ENCODE data around the gene TMEM234. TPM values are rescaled to one million over a fixed set of nuclear protein-coding genes. Genes with fewer than 3 reads are reported as not detected.
A peak's percentile ranks its signal among the peaks of the same experiment; 100 is the strongest.

TMEM234 gene
- total RNA-seq, 2 experiments from 2014 or later = 15.3 to 16.4 TPM

DNA sequence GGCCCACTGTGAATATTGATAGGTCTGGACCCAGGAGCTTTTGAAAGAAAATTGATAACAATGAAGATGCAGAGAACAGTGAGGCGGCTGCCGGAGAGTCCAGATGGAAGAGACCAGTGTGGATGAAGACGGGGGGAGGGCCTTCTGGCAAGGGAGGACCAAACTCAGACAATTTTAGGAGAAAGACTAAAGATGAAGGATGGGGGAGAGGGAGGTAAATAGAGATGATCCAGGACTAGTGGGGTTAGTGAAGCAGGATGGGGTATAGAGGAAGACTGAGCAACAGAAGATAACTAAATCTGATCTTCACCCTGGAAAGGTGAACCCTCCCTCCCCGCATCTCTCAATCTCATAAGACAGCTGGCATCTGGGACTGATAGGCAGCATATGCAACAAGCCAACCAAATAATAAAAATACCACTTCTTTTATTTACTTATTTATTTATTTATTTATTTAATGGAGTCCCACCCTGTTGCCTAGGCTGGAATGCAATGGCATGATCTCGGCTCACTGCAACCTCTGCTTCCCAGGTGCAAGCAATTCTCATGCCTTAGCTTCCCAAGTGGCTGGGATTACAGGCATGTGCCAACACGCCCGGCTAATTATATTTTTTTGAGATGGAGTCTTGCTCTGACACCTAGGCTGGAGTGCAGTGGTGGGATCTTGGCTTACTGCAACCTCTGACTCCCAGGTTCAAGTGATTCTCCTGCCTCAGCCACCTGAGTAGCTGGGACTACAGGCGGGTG, 10.6 kb upstream of the TMEM234 start:
- ChIA-PET POLR2A (interaction anchor here (0.6 to 2.4 kb wide), 3 partner anchors 7 to 89 kb away, joined by 3 to 6 read pairs (median 4); no protein-coding TSS in a partner anchor), CTCF (interaction anchor here (0.8 kb wide), 1 partner anchor 18 kb away, joined by 3 read pairs; no protein-coding TSS in a partner anchor)
- no peak for DNase-seq
- no peak overlapping the region for H3K4me3 Mint-ChIP-seq
- no peaks in the 10 kb centered on the region for H3K27me3 Mint-ChIP-seq
- no peaks in the 10 kb centered on the region for H3K9me3 Mint-ChIP-seq
- H3K4me1 Mint-ChIP-seq = peaks cover 1% of the 10 kb centered on the region
- H3K36me3 Mint-ChIP-seq (ENCODE audit: low read depth) = peaks cover 27% of the 10 kb centered on the region
- H3K27ac Mint-ChIP-seq = no peak overlapping the region

DNA sequence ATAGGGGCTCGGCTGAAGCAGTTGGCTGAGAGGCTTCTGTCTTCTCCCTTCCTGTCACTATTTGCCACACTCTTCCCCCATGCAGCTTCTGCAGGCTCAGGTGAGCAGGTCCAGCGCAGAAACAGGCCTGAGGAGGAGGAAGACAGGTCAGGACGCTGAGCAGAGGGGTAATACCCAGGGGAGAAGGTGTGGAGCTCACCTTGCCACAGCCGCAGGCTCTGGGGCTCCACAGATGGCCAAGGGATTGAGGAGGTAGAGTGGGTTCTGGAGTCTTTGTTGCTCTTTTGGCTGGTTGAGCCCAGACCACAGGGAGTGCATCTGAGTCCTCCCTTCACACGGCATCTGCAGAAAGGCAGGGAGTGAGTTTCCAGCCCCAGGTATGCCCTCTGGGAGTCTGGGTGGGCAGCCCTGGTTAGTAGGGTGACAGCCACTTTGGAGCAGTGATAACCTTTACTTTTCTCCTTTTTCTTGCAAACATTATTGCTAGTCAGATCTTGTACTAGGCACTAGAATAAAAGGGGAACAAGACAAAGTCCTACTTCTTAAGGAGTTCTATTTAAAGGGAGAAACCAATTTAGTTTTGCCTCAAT, 9.8 kb upstream of the TMEM234 start:
- Mint-ChIP-seq H3K36me3 (ENCODE audit: low read depth) (peaks cover 32% of the 10 kb centered on the region), H3K9me3 (no peaks in the 10 kb centered on the region), H3K27me3 (no peaks in the 10 kb centered on the region), H3K4me1 (peaks cover 7% of the 10 kb centered on the region), H3K4me3 (no peak overlapping the region), H3K27ac (no peak overlapping the region)
- no peak for DNase-seq
- ChIA-PET POLR2A (interaction anchor here (1.1 to 1.6 kb wide), 3 partner anchors 8 to 18 kb away, joined by 3 to 4 read pairs (median 4); no protein-coding TSS in a partner anchor), CTCF (interaction anchor here (1.8 kb wide), 1 partner anchor 16 kb away, joined by 6 read pairs; the partner anchor contains the start of gene FAM167B)

DNA sequence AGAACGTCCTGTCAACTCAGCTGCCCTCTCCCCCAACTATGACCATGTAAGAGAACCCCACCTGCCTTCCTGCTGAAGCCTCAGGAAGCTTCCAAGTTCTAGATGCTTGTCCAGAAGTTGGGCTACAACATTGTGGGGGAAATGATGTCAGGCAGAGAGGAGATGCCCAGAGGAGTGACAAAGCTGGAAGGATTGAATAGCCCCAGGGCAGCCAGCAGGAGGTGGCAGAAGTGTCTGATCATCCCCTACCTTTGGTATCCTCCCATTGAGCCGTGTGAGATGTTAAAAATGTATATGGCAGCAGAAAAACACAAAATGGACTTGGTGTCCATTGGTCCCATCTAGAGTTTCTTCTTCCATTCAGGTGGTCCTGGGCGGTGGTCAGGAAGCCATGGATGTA, 6.6 kb upstream of the TMEM234 start:
- Mint-ChIP-seq H3K4me1 (peaks cover 21% of the 10 kb centered on the region), H3K27ac (no peak overlapping the region), H3K36me3 (ENCODE audit: low read depth) (peaks cover 50% of the 10 kb centered on the region), H3K27me3 (no peaks in the 10 kb centered on the region), H3K4me3 (no peak overlapping the region), H3K9me3 (no peaks in the 10 kb centered on the region)
- no peak for DNase-seq
- ChIA-PET POLR2A (interaction anchor here (0.6 to 3.1 kb wide), 5 partner anchors 11 to 48 kb away, joined by 3 to 18 read pairs (median 4); partner anchors contain the start of gene LCK), CTCF (interaction anchor here (1.3 to 2.2 kb wide), 4 partner anchors 9 to 144 kb away, joined by 3 to 13 read pairs (median 6); no protein-coding TSS in a partner anchor)

DNA sequence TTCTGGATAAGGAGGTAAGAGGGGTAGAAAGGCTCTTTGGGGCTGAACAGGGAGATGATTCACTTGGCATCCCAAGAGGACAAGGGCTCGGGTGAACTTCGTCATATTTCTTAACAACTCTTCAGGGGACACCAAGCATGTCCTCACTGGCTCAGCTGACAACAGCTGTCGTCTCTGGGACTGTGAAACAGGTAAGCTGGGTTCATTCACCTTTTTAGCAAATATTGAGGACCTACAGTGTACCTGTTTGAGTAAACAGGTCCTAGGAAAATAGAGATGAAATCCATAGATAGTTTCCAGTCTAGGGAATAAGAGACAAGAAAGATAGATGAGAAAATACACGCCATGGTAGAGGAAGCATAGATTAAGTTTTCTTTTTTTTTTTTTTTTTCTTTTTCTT, 2.1 kb upstream of the TMEM234 start:
- H3K36me3 Mint-ChIP-seq (ENCODE audit: low read depth) = peaks cover 46% of the 10 kb centered on the region
- H3K4me1 Mint-ChIP-seq = peaks cover 52% of the 10 kb centered on the region
- H3K4me3 Mint-ChIP-seq = peak overlapping the region; percentile 20
- CTCF ChIA-PET = interaction anchor here (0.7 to 3.8 kb wide), 2 partner anchors 25 to 100 kb away, joined by 3 to 25 read pairs; partner anchors contain the start of gene LCK
- no peaks in the 10 kb centered on the region for H3K9me3 Mint-ChIP-seq
- POLR2A ChIA-PET = interaction anchor here (1.0 to 3.5 kb wide), 6 partner anchors 17 to 27 kb away, joined by 4 to 14 read pairs (median 8); partner anchors contain the start of genes FAM167B, IQCC and LCK
- no peak for DNase-seq
- peak overlapping the region; percentile 94 for H3K27ac Mint-ChIP-seq
- H3K27me3 Mint-ChIP-seq = no peaks in the 10 kb centered on the region

DNA sequence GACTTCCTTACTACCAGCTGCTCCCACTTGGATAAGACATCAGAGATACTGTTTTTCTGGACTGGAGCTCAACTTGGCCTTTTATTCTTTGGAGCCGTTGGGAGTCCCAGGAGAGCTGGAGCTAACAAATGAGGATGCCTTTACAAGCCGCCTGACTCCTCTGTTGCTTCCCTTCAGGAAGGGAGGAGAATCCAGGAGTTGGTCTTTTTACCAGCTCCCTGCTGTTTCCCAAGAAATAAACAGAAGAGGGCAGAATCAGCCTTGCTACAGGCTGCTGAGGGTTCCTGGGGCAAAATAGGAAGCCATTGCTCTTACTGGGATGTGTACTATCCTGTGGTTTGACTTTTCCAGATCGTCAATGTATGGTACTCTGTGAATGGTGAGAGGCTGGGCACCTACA, 1.5 kb upstream of the TMEM234 start:
- no peak for DNase-seq
- ChIA-PET CTCF (interaction anchor here (0.9 to 3.8 kb wide), 3 partner anchors 8 to 26 kb away, joined by 3 to 25 read pairs (median 6); partner anchors contain the start of gene LCK), POLR2A (interaction anchor here (0.6 to 3.5 kb wide), 12 partner anchors 17 to 122 kb away, joined by 3 to 14 read pairs (median 6); partner anchors contain the start of genes FAM167B, IQCC and TXLNA)
- Mint-ChIP-seq H3K36me3 (ENCODE audit: low read depth) (peaks cover 44% of the 10 kb centered on the region), H3K27me3 (no peaks in the 10 kb centered on the region), H3K4me3 (peak overlapping the region; percentile 97), H3K27ac (peak overlapping the region; percentile 94), H3K4me1 (peaks cover 52% of the 10 kb centered on the region), H3K9me3 (no peaks in the 10 kb centered on the region)

DNA sequence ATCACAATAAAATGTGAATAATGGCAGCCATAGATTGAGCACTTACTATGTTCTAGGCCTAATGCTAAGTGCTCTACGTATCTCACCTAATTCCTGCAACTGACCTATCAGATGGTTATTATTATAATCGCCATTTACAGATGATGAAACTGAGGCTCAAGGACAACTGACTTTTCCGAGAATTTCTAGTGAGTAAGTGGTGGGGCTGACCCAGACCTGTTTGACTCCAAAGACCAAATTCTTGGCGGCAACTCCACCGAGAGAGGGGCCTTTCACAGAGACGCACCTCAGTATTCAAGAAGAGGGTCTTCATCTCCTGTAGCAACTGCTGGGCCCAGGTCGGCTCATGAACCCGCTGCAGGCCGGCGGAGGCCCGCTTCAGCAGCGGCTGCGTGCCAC, 573 bp downstream of the TMEM234 start:
- ChIA-PET POLR2A (interaction anchor here (1.0 to 3.5 kb wide), 6 partner anchors 10 to 33 kb away, joined by 3 to 14 read pairs (median 11); partner anchors contain the start of genes IQCC and LCK), CTCF (interaction anchor here (0.9 to 3.8 kb wide), 3 partner anchors 28 to 114 kb away, joined by 4 to 25 read pairs (median 5); partner anchors contain the start of gene LCK)
- Mint-ChIP-seq H3K36me3 (ENCODE audit: low read depth) (peaks cover 30% of the 10 kb centered on the region), H3K27ac (peak overlapping the region; percentile 94), H3K4me1 (peaks cover 50% of the 10 kb centered on the region), H3K9me3 (no peaks in the 10 kb centered on the region), H3K27me3 (no peaks in the 10 kb centered on the region), H3K4me3 (peak overlapping the region; percentile 97)
- no peak for DNase-seq

DNA sequence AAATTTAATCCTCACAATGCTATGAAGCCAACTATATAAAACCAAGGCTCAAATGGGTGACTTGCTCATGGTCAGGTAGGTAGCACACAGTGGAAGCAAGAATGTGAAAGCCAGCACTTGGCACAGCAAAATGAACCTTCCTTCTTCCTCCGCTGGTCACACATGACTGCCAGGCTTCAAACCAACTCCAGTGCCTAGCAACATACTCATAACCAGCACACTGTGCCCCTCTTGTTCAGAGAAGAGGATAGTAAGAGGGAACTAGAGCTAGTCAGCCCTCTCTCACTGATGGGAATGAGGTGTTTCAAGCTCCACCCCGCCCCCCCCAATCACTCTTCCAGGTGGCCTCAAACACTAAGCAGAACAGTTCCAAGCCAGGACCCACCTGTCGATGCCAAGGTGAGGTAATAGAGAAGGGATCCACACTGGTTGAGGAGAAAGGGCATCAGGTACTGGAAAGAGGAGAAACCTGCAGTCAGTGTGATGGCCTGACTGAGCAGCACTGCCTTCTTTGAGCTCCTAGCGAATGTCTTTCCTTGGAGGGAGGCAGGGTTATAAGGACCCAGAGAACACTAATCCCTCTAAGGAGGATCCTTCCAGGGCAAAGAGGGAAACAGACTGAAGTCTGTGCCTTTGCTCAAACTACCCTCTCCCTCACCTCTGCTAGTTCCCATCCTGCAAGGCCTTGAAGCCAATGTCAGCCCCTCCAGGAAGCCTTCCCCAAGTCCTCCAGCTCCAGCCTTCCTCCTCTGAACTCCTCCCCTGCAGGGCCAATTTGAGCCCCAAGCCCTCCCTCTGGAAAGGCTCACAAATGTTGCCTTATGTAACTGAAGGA, 1.2 kb downstream of the TMEM234 start:
- POLR2A ChIA-PET = interaction anchor here (1.0 to 3.5 kb wide), 6 partner anchors 10 to 101 kb away, joined by 3 to 14 read pairs (median 11); partner anchors contain the start of genes IQCC and LCK
- DNase-seq = no peak
- Mint-ChIP-seq H3K4me3 (peak overlapping the region; percentile 97), H3K36me3 (ENCODE audit: low read depth) (peaks cover 28% of the 10 kb centered on the region), H3K4me1 (peaks cover 52% of the 10 kb centered on the region), H3K27me3 (no peaks in the 10 kb centered on the region), H3K27ac (peak overlapping the region; percentile 94), H3K9me3 (no peaks in the 10 kb centered on the region)
- CTCF ChIA-PET = interaction anchor here (0.9 to 3.8 kb wide), 4 partner anchors 28 to 114 kb away, joined by 3 to 25 read pairs (median 4); partner anchors contain the start of genes HDAC1 and LCK

DNA sequence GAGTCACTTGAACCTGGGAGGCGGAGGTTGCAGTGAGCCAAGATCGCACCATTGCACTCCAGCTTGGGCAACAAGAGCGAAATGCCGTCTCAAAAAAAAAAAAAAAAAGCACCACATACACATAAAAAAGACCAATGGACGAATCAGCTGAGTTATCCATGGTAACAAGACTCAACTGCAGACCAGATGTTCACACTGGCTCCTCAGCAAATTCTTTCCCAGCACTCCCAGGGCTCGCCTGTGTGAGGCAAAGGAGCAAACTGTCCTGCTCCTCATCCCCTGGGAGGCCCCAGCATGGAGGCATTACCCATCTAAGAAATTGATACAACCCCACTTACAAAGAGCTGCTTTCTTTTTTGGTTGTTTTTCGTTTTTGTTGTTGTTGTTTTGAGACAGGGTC, 3.1 kb downstream of the TMEM234 start:
- Mint-ChIP-seq H3K4me3 (no peak overlapping the region), H3K27ac (no peak overlapping the region), H3K27me3 (no peaks in the 10 kb centered on the region), H3K36me3 (ENCODE audit: low read depth) (peaks cover 27% of the 10 kb centered on the region), H3K4me1 (peaks cover 49% of the 10 kb centered on the region), H3K9me3 (no peaks in the 10 kb centered on the region)
- POLR2A ChIA-PET = interaction anchor here (0.6 kb wide), 1 partner anchor 378 kb away, joined by 3 read pairs; no protein-coding TSS in a partner anchor
- CTCF ChIA-PET = interaction anchor here (0.6 kb wide), 2 partner anchors 33 to 36 kb away, joined by 3 to 4 read pairs; no protein-coding TSS in a partner anchor
- DNase-seq = no peak

DNA sequence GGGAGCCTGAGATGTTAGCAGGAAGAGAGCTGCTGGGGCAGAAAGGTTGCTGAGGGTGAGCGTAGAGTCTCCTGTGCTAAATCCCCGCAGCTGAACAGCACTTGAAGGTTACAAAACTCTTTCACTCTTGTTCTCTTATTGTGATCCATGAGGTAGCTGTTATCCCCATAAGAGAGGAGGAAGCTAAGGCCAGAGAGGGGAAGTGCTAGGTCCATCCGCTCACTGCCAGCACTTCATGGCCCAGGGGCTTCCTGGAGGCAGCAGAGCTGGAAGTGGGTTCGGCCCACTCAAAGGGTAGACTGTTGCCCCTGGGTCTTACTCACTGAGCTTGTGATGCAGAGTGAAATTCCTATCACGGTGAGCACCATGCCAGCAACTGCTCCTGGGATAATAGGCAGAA, 5.6 kb downstream of the TMEM234 start:
- POLR2A ChIA-PET = interaction anchor here (0.6 to 3.1 kb wide), 14 partner anchors 14 to 156 kb away, joined by 3 to 38 read pairs (median 5); partner anchors contain the start of genes HDAC1, LCK and MARCKSL1
- Mint-ChIP-seq H3K27ac (peak overlapping the region; percentile 72), H3K36me3 (ENCODE audit: low read depth) (peaks cover 25% of the 10 kb centered on the region)

DNA sequence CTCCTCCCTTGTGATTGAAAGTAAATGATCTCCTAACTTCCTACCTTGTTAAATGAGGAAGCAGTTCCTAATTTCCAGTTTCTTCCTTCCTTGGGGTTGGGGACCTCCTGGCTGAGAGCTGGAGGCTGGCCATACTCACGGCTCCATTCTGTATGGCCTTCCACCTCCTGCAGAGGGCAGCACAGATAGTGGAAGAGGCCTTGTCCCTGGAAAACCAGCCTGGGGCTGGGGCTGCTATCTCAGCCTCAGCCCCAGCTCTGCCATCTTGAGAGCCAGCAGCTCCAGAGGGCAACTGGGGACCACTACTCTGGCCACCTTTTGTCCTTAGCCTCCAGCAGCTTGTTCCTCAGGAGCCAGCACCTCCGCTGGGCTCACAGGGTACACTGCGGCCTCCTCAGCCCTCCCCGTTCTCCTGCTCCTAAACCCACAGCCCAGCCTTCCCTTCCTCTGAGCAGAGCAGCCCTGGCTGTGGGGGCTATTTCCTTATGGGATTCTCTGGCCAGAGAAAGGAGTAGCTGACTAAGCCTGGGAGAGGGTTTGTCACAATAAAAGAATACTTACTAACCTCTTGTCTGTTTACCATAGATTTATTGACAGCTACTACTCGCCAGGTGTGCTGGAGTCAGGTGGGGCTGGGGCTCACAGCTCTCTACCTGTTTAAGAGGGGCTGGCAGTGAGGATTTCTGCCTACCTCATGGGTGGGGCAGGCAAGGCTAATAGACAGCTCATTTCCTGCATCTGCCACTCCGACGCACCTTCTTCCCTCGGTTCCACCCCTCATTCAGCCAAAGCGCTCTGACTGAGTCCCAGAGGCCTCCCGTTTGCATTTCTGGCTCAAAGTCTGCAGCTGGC, 6.3 kb downstream of the TMEM234 start:
- POLR2A ChIA-PET = interaction anchor here (0.8 to 3.1 kb wide), 17 partner anchors 10 to 156 kb away, joined by 3 to 38 read pairs (median 5); partner anchors contain the start of genes HDAC1, LCK and MARCKSL1
- no peak overlapping the region for H3K4me3 Mint-ChIP-seq
- H3K27me3 Mint-ChIP-seq = no peaks in the 10 kb centered on the region
- H3K27ac Mint-ChIP-seq = peak overlapping the region; percentile 72
- H3K36me3 Mint-ChIP-seq (ENCODE audit: low read depth) = peaks cover 25% of the 10 kb centered on the region
- CTCF ChIA-PET = interaction anchor here (0.7 to 3.1 kb wide), 55 partner anchors 8 to 299 kb away, joined by 3 to 57 read pairs (median 4); partner anchors contain the start of genes BSDC1, CCDC28B, FAM167B and HDAC1
- H3K9me3 Mint-ChIP-seq = no peaks in the 10 kb centered on the region
- peak; percentile 71 for DNase-seq
- H3K4me1 Mint-ChIP-seq = peaks cover 24% of the 10 kb centered on the region

More for the DNA sequence above, 5.6 kb downstream of the TMEM234 start:
- DNase-seq = no peak
- Mint-ChIP-seq H3K4me3 (no peak overlapping the region), H3K4me1 (peaks cover 32% of the 10 kb centered on the region), H3K27me3 (no peaks in the 10 kb centered on the region), H3K9me3 (no peaks in the 10 kb centered on the region)
- CTCF ChIA-PET = interaction anchor here (0.9 to 3.1 kb wide), 34 partner anchors 10 to 208 kb away, joined by 3 to 57 read pairs (median 8); partner anchors contain the start of genes BSDC1, CCDC28B, FAM167B and HDAC1

DNA sequence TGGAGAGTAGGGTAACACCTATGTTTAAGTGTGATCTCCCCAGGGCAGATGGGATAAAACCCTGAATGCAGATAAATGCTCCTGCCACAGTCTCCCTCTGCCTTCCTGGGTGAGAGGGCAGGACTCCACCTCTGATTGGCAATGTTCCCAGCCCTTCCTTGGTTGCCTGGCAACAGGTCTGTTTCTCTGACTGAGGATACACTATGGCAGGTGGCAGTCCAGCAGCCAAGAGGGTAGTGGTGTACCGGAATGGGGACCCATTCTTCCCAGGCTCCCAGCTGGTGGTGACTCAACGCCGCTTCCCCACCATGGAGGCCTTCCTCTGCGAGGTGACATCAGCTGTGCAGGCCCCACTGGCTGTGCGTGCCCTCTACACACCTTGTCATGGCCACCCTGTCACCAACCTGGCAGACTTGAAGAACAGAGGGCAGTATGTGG, 13.2 kb downstream of the TMEM234 start, which contains the start of gene DCDC2B:
Gene DCDC2B, plus strand, starts transcription at position 199 of the 438 bp plus-strand sequence. Its CDS starts 5 bp downstream, at position 204.
- Mint-ChIP-seq H3K36me3 (ENCODE audit: low read depth) (peaks cover 13% of the 10 kb centered on the region), H3K27me3 (no peaks in the 10 kb centered on the region), H3K27ac (no peak within 1 kb of the TSS), H3K4me3 (no peak within 1 kb of the TSS), H3K4me1 (peaks cover 23% of the 10 kb centered on the region), H3K9me3 (no peaks in the 10 kb centered on the region)
- DNase-seq = no peak
- ChIA-PET CTCF (interaction anchor here (0.6 to 1.1 kb wide), 2 partner anchors 28 to 40 kb away, joined by 3 to 4 read pairs; no protein-coding TSS in a partner anchor), POLR2A (interaction anchor here (0.9 to 4.6 kb wide), 3 partner anchors 9 to 45 kb away, joined by 3 to 46 read pairs (median 5); partner anchors contain the start of gene CCDC28B)
